22Rv1 (cell line): ENCODE results near the gene BMP2K.

Experiments used
- H3K27ac ChIP-seq: fragments of 450-650 bp; 2 replicates; pipeline ENCODE4 v1.5.1; 2017
- ZFX ChIP-seq: fragments of 450-650 bp; IDR thresholded peaks from 2 replicates; pipeline ENCODE4 v1.6.1; 2017; ENCODE audit warnings: antibody characterized with exemption, borderline replicate concordance
- TF ChIP-seq, protein P1 (sequence below): fragments of 450-650 bp; IDR thresholded peaks from 2 replicates; pipeline ENCODE4 v1.5.1; 2017; ENCODE audit warnings: mild to moderate bottlenecking

Gene BMP2K

DNA sequence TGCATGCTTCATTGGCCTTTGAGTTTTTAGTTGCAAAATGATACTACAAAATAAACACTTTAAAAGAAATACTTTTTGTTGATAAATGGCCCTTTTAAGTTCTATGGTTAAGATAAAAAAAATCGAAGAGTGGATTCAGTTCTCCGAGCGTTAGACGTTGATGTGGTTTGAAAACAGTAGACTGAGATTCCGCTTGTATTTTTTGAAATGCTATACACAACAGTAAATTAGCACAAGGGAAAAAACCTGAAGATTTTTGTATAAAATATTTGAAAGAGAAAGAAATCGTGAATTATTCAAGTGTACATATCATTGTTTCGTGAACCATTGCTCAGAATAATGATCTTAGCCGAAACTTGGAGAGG is 1.4 kb downstream of the BMP2K start:
- H3K27ac ChIP-seq, result no peak overlapping the region
- no peak for TF ChIP-seq ZFX
- TF ChIP-seq, protein P1, sequence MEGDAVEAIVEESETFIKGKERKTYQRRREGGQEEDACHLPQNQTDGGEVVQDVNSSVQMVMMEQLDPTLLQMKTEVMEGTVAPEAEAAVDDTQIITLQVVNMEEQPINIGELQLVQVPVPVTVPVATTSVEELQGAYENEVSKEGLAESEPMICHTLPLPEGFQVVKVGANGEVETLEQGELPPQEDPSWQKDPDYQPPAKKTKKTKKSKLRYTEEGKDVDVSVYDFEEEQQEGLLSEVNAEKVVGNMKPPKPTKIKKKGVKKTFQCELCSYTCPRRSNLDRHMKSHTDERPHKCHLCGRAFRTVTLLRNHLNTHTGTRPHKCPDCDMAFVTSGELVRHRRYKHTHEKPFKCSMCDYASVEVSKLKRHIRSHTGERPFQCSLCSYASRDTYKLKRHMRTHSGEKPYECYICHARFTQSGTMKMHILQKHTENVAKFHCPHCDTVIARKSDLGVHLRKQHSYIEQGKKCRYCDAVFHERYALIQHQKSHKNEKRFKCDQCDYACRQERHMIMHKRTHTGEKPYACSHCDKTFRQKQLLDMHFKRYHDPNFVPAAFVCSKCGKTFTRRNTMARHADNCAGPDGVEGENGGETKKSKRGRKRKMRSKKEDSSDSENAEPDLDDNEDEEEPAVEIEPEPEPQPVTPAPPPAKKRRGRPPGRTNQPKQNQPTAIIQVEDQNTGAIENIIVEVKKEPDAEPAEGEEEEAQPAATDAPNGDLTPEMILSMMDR, result no peak

DNA sequence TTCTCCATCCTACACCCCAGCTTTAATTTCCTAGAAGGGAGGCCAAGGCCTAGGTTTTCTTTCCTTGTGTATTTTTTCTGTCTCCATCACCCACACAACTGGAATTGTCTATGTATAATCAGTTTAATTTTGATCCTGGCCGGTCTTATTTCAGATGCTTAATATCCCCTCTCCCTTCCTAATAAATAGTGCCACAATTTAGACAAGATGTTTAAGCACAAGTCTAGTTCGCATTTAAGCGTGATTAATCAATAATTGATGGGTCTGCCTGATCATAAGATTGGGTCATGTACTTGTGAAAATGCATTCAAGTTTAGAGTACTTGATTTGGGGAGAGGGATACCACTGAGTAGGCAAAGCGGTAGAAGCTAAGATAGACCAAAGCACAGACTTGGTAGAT is 2.4 kb downstream of the BMP2K start:
- no peak overlapping the region for H3K27ac ChIP-seq
- TF ChIP-seq, protein P1, result no peak
- no peak for TF ChIP-seq ZFX

DNA sequence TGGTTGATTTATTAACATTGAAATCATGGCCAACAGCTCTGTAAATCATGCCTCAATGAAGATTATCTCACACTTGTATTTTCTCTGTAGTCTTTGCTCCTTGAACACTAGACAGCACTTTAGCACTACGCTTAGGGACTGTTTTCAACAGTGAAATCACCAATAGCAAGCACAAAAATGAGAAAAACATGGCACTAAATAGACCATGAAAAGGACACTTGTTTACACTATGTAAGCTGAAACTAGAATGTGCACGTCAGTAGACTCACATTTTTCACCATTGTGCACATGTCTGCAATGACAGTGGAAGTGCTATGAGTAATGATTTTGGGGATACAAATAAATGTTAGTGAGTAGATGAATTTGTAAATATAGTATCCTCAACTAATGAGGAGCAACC is 3.1 kb downstream of the BMP2K start:
- no peak overlapping the region for H3K27ac ChIP-seq
- TF ChIP-seq, protein P1, result no peak
- no peak for TF ChIP-seq ZFX

DNA sequence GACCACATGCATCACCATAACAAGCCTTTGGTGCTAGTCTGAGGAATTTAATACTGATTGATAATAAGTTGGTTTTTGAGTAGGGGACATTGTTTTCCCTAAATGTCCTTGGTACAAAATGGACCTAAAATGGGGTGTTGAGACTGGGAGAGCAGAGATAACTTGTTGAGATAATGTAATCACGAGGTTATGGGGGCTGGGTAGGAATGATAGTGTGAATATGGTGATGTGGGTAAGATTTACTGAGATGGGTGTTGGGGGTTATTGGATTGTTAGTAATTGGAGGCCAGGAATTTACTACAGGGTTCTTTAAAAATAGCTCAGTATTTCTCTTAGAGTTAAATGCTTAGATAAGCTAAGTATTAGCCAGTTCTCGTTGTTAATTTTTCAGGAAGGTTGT is 3.9 kb downstream of the BMP2K start:
- TF ChIP-seq, protein P1, result no peak
- TF ChIP-seq ZFX, result no peak
- H3K27ac ChIP-seq, result no peak overlapping the region

DNA sequence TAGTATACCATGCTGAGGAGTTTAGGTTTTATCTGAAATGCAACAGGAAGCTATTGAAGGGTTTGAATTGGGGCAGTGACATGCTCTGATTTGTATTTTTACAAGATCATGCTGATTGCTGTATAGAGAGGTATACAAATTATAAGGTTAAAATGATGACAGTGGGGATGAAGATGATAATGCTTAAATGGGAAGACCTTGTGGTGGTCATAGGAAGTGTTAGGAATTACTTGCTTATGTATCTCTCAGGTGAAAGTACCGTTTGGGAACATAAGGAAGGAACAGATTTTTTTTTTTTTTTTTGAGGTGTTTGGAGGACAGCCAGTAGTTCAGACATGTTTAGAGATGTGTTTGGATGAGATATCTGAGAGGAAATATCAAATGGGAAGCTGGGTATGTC is 5.0 kb downstream of the BMP2K start:
- TF ChIP-seq, protein P1, result no peak
- no peak for TF ChIP-seq ZFX
- H3K27ac ChIP-seq, result no peak overlapping the region

DNA sequence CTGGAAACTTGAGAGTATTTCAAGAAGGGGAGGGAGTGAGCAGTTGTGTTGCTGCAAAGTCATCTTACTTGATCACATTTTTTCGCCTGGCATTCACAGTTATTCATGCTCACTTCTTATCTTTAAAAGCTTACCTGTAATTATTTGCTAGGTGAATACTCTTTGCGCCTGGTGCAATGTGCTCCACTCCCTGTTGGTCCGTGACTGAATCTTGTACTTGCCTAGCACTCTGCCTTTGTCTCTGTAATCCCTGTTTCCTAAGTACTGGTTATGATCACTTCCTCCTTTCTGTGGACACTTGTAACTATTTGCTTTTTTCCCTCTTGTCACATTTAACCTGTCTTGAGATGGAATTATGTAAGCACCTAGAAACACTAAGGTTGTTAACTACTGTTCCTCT is 5.8 kb downstream of the BMP2K start:
- TF ChIP-seq, protein P1, result no peak
- no peak for TF ChIP-seq ZFX
- H3K27ac ChIP-seq, result no peak overlapping the region

DNA sequence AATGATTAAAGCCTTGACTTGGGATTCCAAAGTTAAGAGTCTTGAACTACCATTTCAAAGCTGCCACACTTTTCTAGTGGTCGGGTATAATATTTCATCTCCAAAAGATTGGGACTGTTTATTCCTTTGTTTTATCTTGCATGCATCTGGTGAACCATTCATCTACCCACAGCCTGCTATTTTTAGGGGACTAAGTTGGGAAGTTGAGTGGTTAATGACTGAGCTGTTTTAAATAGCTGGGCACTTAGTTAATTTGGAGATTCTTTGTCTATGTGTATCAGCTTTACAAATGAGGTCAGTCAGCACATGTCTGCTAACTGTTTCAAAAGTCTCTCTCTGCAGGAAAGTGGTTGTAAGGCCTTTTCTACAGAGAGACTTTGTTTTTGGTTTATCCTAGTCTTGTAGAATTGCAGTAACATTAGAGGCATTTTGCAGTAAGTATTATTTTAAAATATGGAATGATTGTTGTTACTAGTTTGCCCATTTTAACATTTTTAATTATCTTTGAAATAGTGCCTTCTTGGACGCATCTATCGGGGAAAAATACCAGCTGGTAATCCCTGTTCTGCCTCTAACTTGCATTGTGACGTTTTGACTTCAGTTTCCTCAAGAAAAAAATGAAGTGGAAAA is 8.2 kb downstream of the BMP2K start:
- TF ChIP-seq ZFX, result no peak
- TF ChIP-seq, protein P1, result no peak
- no peak overlapping the region for H3K27ac ChIP-seq
